Testis (tissue), 3 donors: ENCODE measurements around the gene ACSM2A. TPM values are rescaled to one million over a fixed set of nuclear protein-coding genes. Genes with fewer than 3 reads are reported as not detected.
"Not testable (repeated sequence)": the region's sequence is repeated elsewhere in the genome, so short reads cannot be mapped to it uniquely, and the experiment has no call there.

ENCODE experiments used
- DNase-seq: peaks from one replicate; pipeline ENCODE4 v3.0.0-alpha.2; 2019
- H3K27ac ChIP-seq, 2 donors: fragments of 200-600 bp; sonication (generic); one replicate each; pipeline ENCODE4 v1.5.1; 2019
- H3K27me3 ChIP-seq: fragments of 200-600 bp; sonication (generic); one replicate; pipeline ENCODE4 v1.5.1; 2019
- H3K36me3 ChIP-seq: fragments of 200-600 bp; sonication (generic); one replicate; pipeline ENCODE4 v1.5.1; 2017; ENCODE audit warnings: low read depth; ENCODE audit errors: missing control alignments
- H3K4me1 ChIP-seq: fragments of 200-600 bp; sonication (generic); one replicate; pipeline ENCODE4 v1.5.1; 2019
- H3K4me3 ChIP-seq, 2 donors: fragments of 200-600 bp; sonication (generic); one replicate each; pipeline ENCODE4 v1.5.1; 2017 to 2019
- H3K9me3 ChIP-seq: fragments of 200-600 bp; sonication (generic); one replicate; pipeline ENCODE4 v1.5.1; 2017
- CTCF ChIP-seq, 3 experiments: fragments of 450-650 bp in 2 of 3; fragments of 200-600 bp in 1 of 3; sonication (generic) in 1 of 3; IDR thresholded peaks; one replicate each; pipeline ENCODE4 v1.5.1; 2016 to 2019; ENCODE audit warnings: antibody characterized with exemption in 3 of 3, mild to moderate bottlenecking in 2 of 3, moderate library complexity in 1 of 3
- POLR2A ChIP-seq: fragments of 450-650 bp; IDR thresholded peaks from one replicate; pipeline ENCODE4 v1.6.1; 2017; ENCODE audit warnings: antibody characterized with exemption, mild to moderate bottlenecking, moderate library complexity
- WGBS, 2 donors: methylation state at CpG; one replicate each; pipeline ENCODE4 v1.1.5; 2018; 5-methylcytosine and 5-hydroxymethylcytosine counted together
- intact Hi-C: fragments of 100-400 bp; cut with DNase I; formaldehyde crosslinking; loops from one replicate; pipeline ENCODE4 v1.15.1; 2023; ENCODE audit warnings: low total_unique reads
- polyA plus RNA-seq: library from polyadenylated mRNA; stranded (reverse); fragments of 350-450 nt; fragmentation: Illumina TruSeq; extraction: RNeasy Lipid Tissue Mini Kit (QIAGEN cat#74804); gene quantifications from one replicate; pipeline ENCODE4 v1.2.3, GENCODE V29; 2014; ENCODE audit warnings: low read depth, low replicate concordance; ENCODE audit not compliant: insufficient read depth
- total RNA-seq, 2 donors: library from RNA; depleted of rRNA; stranded (reverse); fragments of >200 nt; gene quantifications; one replicate each; pipeline ENCODE4 v1.2.3, GENCODE V29; 2016

Gene ACSM2A
- total and polyA plus RNA-seq, 3 donors from 2014 or later, result 0.12 to 0.28 TPM; not detected in 1

GRCh38 chr16:20519231-20519630, 67.9 kb downstream of the ACSM2A start:
- Histone ChIP-seq H3K36me3 (no peaks in the 10 kb centered on the region), H3K27me3 (no peaks in the 10 kb centered on the region), H3K4me1 (no peaks in the 10 kb centered on the region), H3K9me3 (no peaks in the 10 kb centered on the region), H3K4me3 (no peak overlapping the region), H3K27ac (no peak overlapping the region)
- 72 to 78% methylated on average over 3 of the region's 3 CpGs for WGBS, 2 donors
- TF ChIP-seq POLR2A, result no peak
- intact Hi-C loops, result no loop called here
- no peak for DNase-seq

GRCh38 chr16:20520103-20520502, 68.8 kb downstream of the ACSM2A start:
- no peaks in the 10 kb centered on the region for H3K4me1 ChIP-seq
- no peak for DNase-seq
- H3K27me3 ChIP-seq, result no peaks in the 10 kb centered on the region
- H3K4me3 ChIP-seq, result no peak overlapping the region
- TF ChIP-seq CTCF (IDR thresholded peaks at IDR 0.05), result no peak
- no peak for TF ChIP-seq POLR2A
- WGBS, 2 donors, result 81 to 83% methylated on average over 1 of the region's 1 CpG
- intact Hi-C loops, result no loop called here
- no peak overlapping the region for H3K27ac ChIP-seq
- H3K9me3 ChIP-seq, result no peaks in the 10 kb centered on the region
- no peaks in the 10 kb centered on the region for H3K36me3 ChIP-seq

GRCh38 chr16:20531795-20532194, 80.5 kb downstream of the ACSM2A start:
- no CpG with 5 or more reads among the region's 13 CpGs for WGBS, 2 donors
- H3K36me3 ChIP-seq, H3K4me3 ChIP-seq, H3K4me1 ChIP-seq, DNase-seq, intact Hi-C loops, H3K27ac ChIP-seq, H3K9me3 ChIP-seq, H3K27me3 ChIP-seq: not testable (repeated sequence)

GRCh38 chr16:20532284-20532792, 81.0 kb downstream of the ACSM2A start:
- DNase-seq, H3K27me3 ChIP-seq, H3K36me3 ChIP-seq, H3K4me1 ChIP-seq, intact Hi-C loops, H3K27ac ChIP-seq, H3K9me3 ChIP-seq, H3K4me3 ChIP-seq: not testable (repeated sequence)
- no CpG with 5 or more reads among the region's 3 CpGs for WGBS, 2 donors

- H3K4me3 ChIP-seq, H3K27ac ChIP-seq, DNase-seq, H3K27me3 ChIP-seq, H3K9me3 ChIP-seq, H3K36me3 ChIP-seq, intact Hi-C loops, H3K4me1 ChIP-seq: not testable (repeated sequence)
- 73 to 89% methylated on average over 1 of the region's 1 CpG for WGBS, 2 donors
These were observed 85.3 kb downstream of the ACSM2A start for GRCh38 chr16:20536669-20537068.

Other genes with a start within 250 kb of the ACSM2A start
- gene GP2, start 124.0 kb upstream of the ACSM2A start, total RNA-seq, result under 1 TPM; 0.31 to 0.56 TPM
- gene GP2, start 124.0 kb upstream of the ACSM2A start, polyA plus RNA-seq, result 0.45 TPM
- gene UMOD, start 98.8 kb upstream of the ACSM2A start, total RNA-seq, result 1 to 10 TPM in 1 of 2 donors, under 1 TPM in 1; 0.43 to 3.8 TPM
- gene UMOD, start 98.8 kb upstream of the ACSM2A start, polyA plus RNA-seq, result 0.99 TPM
- gene PDILT, start 46.8 kb upstream of the ACSM2A start, total RNA-seq, result 10 to 100 TPM in 1 of 2 donors, 1 to 10 TPM in 1; 5.8 to 10.1 TPM
- gene PDILT, start 46.8 kb upstream of the ACSM2A start, polyA plus RNA-seq, result 26.8 TPM
- 1 to 10 TPM; 5.3 to 5.6 TPM for gene ACSM5, start 42.0 kb upstream of the ACSM2A start, total RNA-seq
- gene ACSM5, start 42.0 kb upstream of the ACSM2A start, polyA plus RNA-seq, result 2.4 TPM
- under 1 TPM; 0.37 to 0.94 TPM for gene ACSM2B, start 124.8 kb downstream of the ACSM2A start, total RNA-seq
- gene ACSM2B, start 124.8 kb downstream of the ACSM2A start, polyA plus RNA-seq, result 0.54 TPM
- gene ACSM1, start 246.2 kb downstream of the ACSM2A start, total RNA-seq, result 10 to 100 TPM in 1 of 2 donors, 1 to 10 TPM in 1; 8.7 to 10.4 TPM
- 7.0 TPM for gene ACSM1, start 246.2 kb downstream of the ACSM2A start, polyA plus RNA-seq